IgD-negative memory B cell (primary cell): Measurements from ENCODE around the gene CBLN3. TPM values are rescaled to one million over a fixed set of nuclear protein-coding genes. Genes with fewer than 3 reads are reported as not detected.

Source experiments
- H3K27ac Mint-ChIP-seq, 3 donors: one replicate each; pipeline ENCODE4 v1.8.0; 2020 to 2022; ENCODE audit warnings: mild to moderate bottlenecking in 3 of 3, mixed read lengths in 3 of 3, moderate library complexity in 1 of 3
- H3K27me3 Mint-ChIP-seq: one replicate; pipeline ENCODE4 v1.8.0; 2021; ENCODE audit warnings: mixed read lengths
- H3K36me3 Mint-ChIP-seq: one replicate; pipeline ENCODE4 v1.8.0; 2020; ENCODE audit warnings: mild to moderate bottlenecking, mixed read lengths
- H3K4me1 Mint-ChIP-seq, 3 donors: one replicate each; pipeline ENCODE4 v1.8.0; 2020 to 2022; ENCODE audit warnings: mixed read lengths in 3 of 3, mild to moderate bottlenecking in 1 of 3
- H3K4me3 Mint-ChIP-seq, 4 donors: one replicate each; pipeline ENCODE4 v1.8.0; 2020 to 2022; ENCODE audit warnings: mild to moderate bottlenecking in 4 of 4, mixed read lengths in 4 of 4, moderate library complexity in 3 of 4
- H3K9me3 Mint-ChIP-seq, 3 donors: one replicate each; pipeline ENCODE4 v1.8.0; 2020 to 2021; ENCODE audit warnings: mixed read lengths in 3 of 3, mild to moderate bottlenecking in 1 of 3
- polyA plus RNA-seq: library from polyadenylated mRNA; unstranded; fragments of 300-500 nt; fragmentation: Illumina TruSeq; gene quantifications from one replicate; pipeline ENCODE4 v1.2.3, GENCODE V29; 2021

CBLN3 gene
- polyA plus RNA-seq, 1 donor from 2014 or later: 2.9 TPM

- peak overlapping the region in 1 of 4 donors; percentile 19 for H3K4me3 Mint-ChIP-seq
- no peaks in the 10 kb centered on the region for H3K27me3 Mint-ChIP-seq
- H3K9me3 Mint-ChIP-seq: no peaks in the 10 kb centered on the region
- H3K36me3 Mint-ChIP-seq: peaks cover 3% of the 10 kb centered on the region
- H3K4me1 Mint-ChIP-seq: peaks cover 17 to 34% (median 21%) of the 10 kb centered on the region in 3 donors
- peak overlapping the region in 2 of 3 donors; percentile 32 to 82 for H3K27ac Mint-ChIP-seq
Observed at GRCh38 chr14:24434676-24435075, 5.2 kb upstream of the CBLN3 start.

GRCh38 chr14:24434036-24434435, 4.6 kb upstream of the CBLN3 start:
- no peaks in the 10 kb centered on the region for H3K27me3 Mint-ChIP-seq
- peaks cover 17 to 37% (median 20%) of the 10 kb centered on the region in 3 donors for H3K4me1 Mint-ChIP-seq
- H3K27ac Mint-ChIP-seq: peak overlapping the region in 1 of 3 donors; percentile 16
- peaks cover 3% of the 10 kb centered on the region for H3K36me3 Mint-ChIP-seq
- H3K4me3 Mint-ChIP-seq: no peak overlapping the region
- H3K9me3 Mint-ChIP-seq: no peaks in the 10 kb centered on the region

GRCh38 chr14:24432259-24433131, 3.0 kb upstream of the CBLN3 start:
- peaks cover 17 to 33% (median 20%) of the 10 kb centered on the region in 3 donors for H3K4me1 Mint-ChIP-seq
- no peaks in the 10 kb centered on the region for H3K27me3 Mint-ChIP-seq
- H3K9me3 Mint-ChIP-seq: no peaks in the 10 kb centered on the region
- H3K4me3 Mint-ChIP-seq: peak overlapping the region in 1 of 4 donors; percentile 60
- H3K27ac Mint-ChIP-seq: peak overlapping the region; percentile 73 to 100 (median 86)
- peaks cover 3% of the 10 kb centered on the region for H3K36me3 Mint-ChIP-seq

- H3K27ac Mint-ChIP-seq: peak overlapping the region; percentile 97 to 100 (median 97)
- no peaks in the 10 kb centered on the region for H3K27me3 Mint-ChIP-seq
- peak overlapping the region; percentile 92 to 96 (median 92) for H3K4me3 Mint-ChIP-seq
- H3K36me3 Mint-ChIP-seq: peaks cover 3% of the 10 kb centered on the region
- H3K9me3 Mint-ChIP-seq: no peaks in the 10 kb centered on the region
- peaks cover 15 to 26% (median 18%) of the 10 kb centered on the region in 3 donors for H3K4me1 Mint-ChIP-seq
Observed at GRCh38 chr14:24431569-24432258, 2.2 kb upstream of the CBLN3 start.

GRCh38 chr14:24430682-24431568, 1.5 kb upstream of the CBLN3 start:
- Mint-ChIP-seq H3K36me3 (peaks cover 3% of the 10 kb centered on the region), H3K4me3 (peak overlapping the region; percentile 92 to 96 (median 92)), H3K27ac (peak overlapping the region; percentile 97 to 100 (median 97)), H3K4me1 (peaks cover 12 to 22% (median 14%) of the 10 kb centered on the region in 3 donors), H3K27me3 (no peaks in the 10 kb centered on the region), H3K9me3 (no peaks in the 10 kb centered on the region)

GRCh38 chr14:24430143-24430681, 744 bp upstream of the CBLN3 start:
- Mint-ChIP-seq H3K4me3 (peak overlapping the region; percentile 92 to 96 (median 92)), H3K36me3 (peaks cover 3% of the 10 kb centered on the region), H3K9me3 (no peaks in the 10 kb centered on the region), H3K27ac (peak overlapping the region; percentile 97 to 100 (median 97)), H3K4me1 (peaks cover 14 to 16% (median 14%) of the 10 kb centered on the region in 3 donors), H3K27me3 (no peaks in the 10 kb centered on the region)

GRCh38 chr14:24428628-24429394, 657 bp downstream of the CBLN3 start:
- Mint-ChIP-seq H3K4me3 (peak overlapping the region; percentile 86 to 95 (median 90)), H3K4me1 (peaks cover 8 to 17% (median 12%) of the 10 kb centered on the region in 3 donors)

DNA sequence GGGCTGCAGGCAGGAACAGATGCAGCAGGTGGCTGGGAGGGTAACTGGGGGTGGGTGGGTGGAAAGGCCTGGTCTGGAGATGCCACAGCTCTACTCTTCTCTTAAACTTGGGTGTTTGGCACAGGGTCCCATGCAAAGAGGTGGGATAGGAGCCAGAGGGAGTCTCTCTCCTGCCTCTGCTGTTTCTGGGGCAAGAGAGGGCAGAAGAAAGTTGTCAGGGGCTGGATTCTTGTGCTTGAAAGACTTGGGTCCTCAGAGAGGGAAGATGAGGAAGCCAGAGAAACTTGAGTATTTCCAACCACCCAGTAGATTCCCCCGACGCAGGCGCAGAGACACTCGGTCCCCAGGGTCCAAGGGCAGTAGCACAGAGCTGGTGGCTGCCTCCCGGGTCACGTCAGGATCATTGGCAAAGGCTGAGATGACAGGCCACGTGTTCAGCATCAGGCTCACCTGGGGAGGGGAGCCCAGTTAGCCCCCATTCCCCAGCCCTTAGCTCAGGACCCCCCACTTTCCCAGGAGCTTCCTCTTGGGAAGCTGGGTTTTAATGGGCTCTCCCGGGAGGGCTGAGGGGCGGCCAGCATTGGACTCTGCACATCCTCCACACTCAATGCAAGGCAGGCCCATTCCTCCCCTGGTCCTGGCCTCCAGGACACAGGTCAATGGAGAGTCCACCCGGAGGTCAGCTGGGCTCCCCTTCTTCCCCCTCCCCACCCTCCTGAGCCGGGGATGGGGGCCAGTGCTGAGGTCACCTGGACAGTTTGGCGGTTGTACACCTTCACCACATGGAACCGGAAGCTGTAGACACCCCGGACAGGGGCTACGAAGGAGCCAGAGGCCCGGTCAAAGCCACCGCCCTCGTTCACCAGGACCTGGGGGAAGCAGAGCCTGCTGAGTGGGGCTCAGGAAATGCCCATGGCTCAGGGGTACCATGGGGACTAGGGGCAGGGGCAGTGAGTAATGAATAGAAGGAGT, 1.6 kb downstream of the CBLN3 start:
- Mint-ChIP-seq H3K27ac (peak overlapping the region; percentile 23 to 82 (median 40)), H3K4me1 (peaks cover 8 to 17% (median 12%) of the 10 kb centered on the region in 3 donors), H3K4me3 (peak overlapping the region in 2 of 4 donors; percentile 74 to 80), H3K27me3 (no peaks in the 10 kb centered on the region), H3K9me3 (no peaks in the 10 kb centered on the region), H3K36me3 (peaks cover 2% of the 10 kb centered on the region)

More at GRCh38 chr14:24428628-24429394, 657 bp downstream of the CBLN3 start:
- Mint-ChIP-seq H3K9me3 (no peaks in the 10 kb centered on the region), H3K27ac (peak overlapping the region; percentile 97 to 100 (median 99)), H3K27me3 (no peaks in the 10 kb centered on the region), H3K36me3 (peaks cover 3% of the 10 kb centered on the region)

- peak overlapping the region in 2 of 4 donors; percentile 45 to 58 for H3K4me3 Mint-ChIP-seq
- no peaks in the 10 kb centered on the region for H3K27me3 Mint-ChIP-seq
- peak overlapping the region in 2 of 3 donors; percentile 74 to 82 for H3K27ac Mint-ChIP-seq
- H3K9me3 Mint-ChIP-seq: no peaks in the 10 kb centered on the region
- no peaks in the 10 kb centered on the region for H3K36me3 Mint-ChIP-seq
- peaks cover 8 to 17% (median 12%) of the 10 kb centered on the region in 3 donors for H3K4me1 Mint-ChIP-seq
Observed at GRCh38 chr14:24426912-24427536, 2.4 kb downstream of the CBLN3 start.

- H3K4me1 Mint-ChIP-seq: peaks cover 6 to 12% (median 8%) of the 10 kb centered on the region in 3 donors
- H3K27ac Mint-ChIP-seq: peak overlapping the region in 1 of 3 donors; percentile 74
- H3K4me3 Mint-ChIP-seq: peak overlapping the region in 1 of 4 donors; percentile 66
- H3K36me3 Mint-ChIP-seq: no peaks in the 10 kb centered on the region
- no peaks in the 10 kb centered on the region for H3K9me3 Mint-ChIP-seq
- H3K27me3 Mint-ChIP-seq: no peaks in the 10 kb centered on the region
Observed at GRCh38 chr14:24426150-24426911, 3.1 kb downstream of the CBLN3 start.

DNA sequence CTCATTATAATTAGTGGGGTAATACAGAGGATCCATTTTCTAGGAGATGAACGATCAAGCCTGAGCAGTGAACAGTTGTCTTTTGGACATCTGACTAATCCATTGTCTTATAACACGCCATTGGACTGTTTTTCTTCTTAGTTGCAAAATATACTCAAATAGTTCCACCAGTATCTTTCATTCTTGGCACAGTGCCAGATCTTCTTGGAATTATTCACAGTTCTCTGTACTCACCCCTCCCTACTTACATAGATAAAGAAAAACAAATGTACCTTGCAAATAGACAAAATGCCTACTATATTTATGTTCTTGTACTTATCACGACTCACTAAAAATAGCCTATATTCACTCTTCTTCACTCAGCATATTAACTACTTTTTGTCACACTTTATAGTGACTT, 3.8 kb downstream of the CBLN3 start:
- H3K27ac Mint-ChIP-seq: peak overlapping the region in 1 of 3 donors; percentile 47
- H3K9me3 Mint-ChIP-seq: no peaks in the 10 kb centered on the region
- H3K36me3 Mint-ChIP-seq: no peaks in the 10 kb centered on the region
- H3K4me1 Mint-ChIP-seq: peaks cover 3 to 9% (median 6%) of the 10 kb centered on the region in 3 donors
- no peaks in the 10 kb centered on the region for H3K27me3 Mint-ChIP-seq
- H3K4me3 Mint-ChIP-seq: peak overlapping the region in 1 of 4 donors; percentile 66
